Measurements from ENCODE around the gene BTBD9. TPM values are rescaled to one million over a fixed set of nuclear protein-coding genes. Genes with fewer than 3 reads are reported as not detected.

BTBD9 gene
- total RNA-seq, 4 donors from 2014 or later, result 15.4 to 50.0 (median 21.9) TPM

GRCh38 chr6:38549795-38550194, 89.9 kb downstream of the BTBD9 start:
- H3K36me3 ChIP-seq, result no peaks in the 10 kb centered on the region
- H3K4me1 ChIP-seq, result no peaks in the 10 kb centered on the region
- 83% methylated on average over 5 of the region's 5 CpGs for WGBS
- no peak for DNase-seq (ENCODE audit: low spot score in 2 of 2)
- TF ChIP-seq POLR2A (IDR thresholded peaks at IDR 0.05) (no peak), CTCF (IDR thresholded peaks at IDR 0.05) (no peak), EP300 (IDR thresholded peaks at IDR 0.05) (no peak), POLR2AphosphoS5 (IDR thresholded peaks at IDR 0.05) (no peak)
- H3K4me3 ChIP-seq, result no peak overlapping the region
- no peak overlapping the region for H3K27ac ChIP-seq
- H3K9me3 ChIP-seq, result no peaks in the 10 kb centered on the region
- no peaks in the 10 kb centered on the region for H3K27me3 ChIP-seq

- H3K36me3 ChIP-seq, result no peaks in the 10 kb centered on the region
- TF ChIP-seq EP300 (IDR thresholded peaks at IDR 0.05) (no peak), CTCF (IDR thresholded peaks at IDR 0.05) (no peak), POLR2A (IDR thresholded peaks at IDR 0.05) (no peak), POLR2AphosphoS5 (IDR thresholded peaks at IDR 0.05) (no peak)
- H3K4me1 ChIP-seq, result no peaks in the 10 kb centered on the region
- no peak for DNase-seq (ENCODE audit: low spot score in 2 of 2)
- H3K27ac ChIP-seq, result no peak overlapping the region
- 92% methylated on average over 2 of the region's 2 CpGs for WGBS
- no peaks in the 10 kb centered on the region for H3K27me3 ChIP-seq
- no peaks in the 10 kb centered on the region for H3K9me3 ChIP-seq
- no peak overlapping the region for H3K4me3 ChIP-seq
Measured at GRCh38 chr6:38549180-38549579, 90.5 kb downstream of the BTBD9 start.

GRCh38 chr6:38543022-38543421, 96.7 kb downstream of the BTBD9 start:
- Histone ChIP-seq H3K4me1 (no peaks in the 10 kb centered on the region), H3K27ac (no peak overlapping the region), H3K36me3 (no peaks in the 10 kb centered on the region), H3K4me3 (no peak overlapping the region), H3K9me3 (no peaks in the 10 kb centered on the region), H3K27me3 (no peaks in the 10 kb centered on the region)
- no peak for DNase-seq (ENCODE audit: low spot score in 2 of 2)
- TF ChIP-seq POLR2A (IDR thresholded peaks at IDR 0.05) (no peak), EP300 (IDR thresholded peaks at IDR 0.05) (no peak), POLR2AphosphoS5 (IDR thresholded peaks at IDR 0.05) (no peak), CTCF (IDR thresholded peaks at IDR 0.05) (no peak)
- 87% methylated on average over 2 of the region's 2 CpGs for WGBS

- H3K27me3 ChIP-seq, result no peaks in the 10 kb centered on the region
- H3K27ac ChIP-seq, result no peak overlapping the region
- H3K4me3 ChIP-seq, result no peak overlapping the region
- WGBS, result 65% methylated on average over 2 of the region's 2 CpGs
- TF ChIP-seq POLR2AphosphoS5 (IDR thresholded peaks at IDR 0.05), result no peak
- no peak for TF ChIP-seq CTCF (IDR thresholded peaks at IDR 0.05)
- no peak for TF ChIP-seq POLR2A (IDR thresholded peaks at IDR 0.05)
- TF ChIP-seq EP300 (IDR thresholded peaks at IDR 0.05), result no peak
- no peaks in the 10 kb centered on the region for H3K4me1 ChIP-seq
- no peaks in the 10 kb centered on the region for H3K36me3 ChIP-seq
- DNase-seq (ENCODE audit: low spot score in 2 of 2), result no peak
- no peaks in the 10 kb centered on the region for H3K9me3 ChIP-seq
Measured at GRCh38 chr6:38542031-38542430, 97.7 kb downstream of the BTBD9 start.

DNA sequence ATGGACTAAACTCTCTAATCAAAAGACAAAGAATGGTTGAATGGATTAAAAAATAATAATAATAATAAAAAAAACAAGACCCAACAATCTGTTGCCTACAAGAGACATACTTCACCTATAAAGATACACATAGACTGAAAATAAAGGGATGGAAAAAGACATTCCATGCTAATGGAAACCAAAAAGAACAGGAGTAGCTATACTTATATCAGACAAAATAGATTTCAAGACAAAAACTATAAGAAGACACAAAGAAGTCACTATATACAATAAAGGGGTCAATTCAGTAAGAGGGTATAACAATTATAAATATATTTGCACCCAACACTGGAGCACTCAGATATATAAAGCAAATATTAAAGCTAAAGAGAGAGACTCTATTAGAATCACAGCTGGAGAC, 106.7 kb downstream of the BTBD9 start:
- no peak overlapping the region for H3K27ac ChIP-seq
- no peaks in the 10 kb centered on the region for H3K36me3 ChIP-seq
- no peaks in the 10 kb centered on the region for H3K4me1 ChIP-seq
- no peaks in the 10 kb centered on the region for H3K27me3 ChIP-seq
- no peak for DNase-seq (ENCODE audit: low spot score in 2 of 2)
- TF ChIP-seq CTCF (IDR thresholded peaks at IDR 0.05), result no peak
- no peak for TF ChIP-seq EP300 (IDR thresholded peaks at IDR 0.05)
- no peak overlapping the region for H3K4me3 ChIP-seq
- H3K9me3 ChIP-seq, result no peaks in the 10 kb centered on the region
